ENCODE results near the gene NFASC.

NFASC gene

DNA sequence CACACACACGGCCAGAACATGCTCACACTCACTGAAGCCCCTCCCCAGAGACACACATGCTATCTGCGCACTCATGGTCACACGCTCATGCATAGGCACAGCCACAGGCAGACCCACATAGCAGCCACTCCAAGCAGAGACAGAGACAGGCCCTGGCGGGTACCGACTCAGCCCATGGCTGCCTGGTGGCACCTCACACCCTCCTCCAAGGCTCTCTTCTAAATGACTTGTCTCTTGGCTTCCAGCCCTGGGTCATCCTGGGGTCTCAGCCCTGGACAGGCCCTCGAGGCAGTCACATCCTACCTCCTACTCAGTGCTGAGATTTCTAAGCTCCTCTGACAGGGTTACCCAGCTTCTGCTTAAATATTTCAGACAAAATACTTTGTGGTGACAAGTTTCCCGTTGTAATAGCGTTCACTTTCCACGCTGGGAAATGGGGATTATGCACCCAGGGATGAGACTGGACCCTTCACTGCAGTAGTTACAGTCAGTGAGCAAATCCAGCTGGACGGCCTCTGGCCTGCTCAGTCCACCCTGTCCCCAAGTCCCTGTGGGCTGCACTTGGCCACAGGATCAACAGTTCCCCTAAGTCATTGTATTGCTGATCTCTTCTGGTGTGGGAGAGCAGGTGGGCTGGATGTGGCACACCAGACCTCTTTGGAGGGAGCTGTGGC is 2.9 kb upstream of the NFASC start:
- DNase-seq (ENCODE audit: low spot score): no peak
- TF ChIP-seq, protein P1, sequence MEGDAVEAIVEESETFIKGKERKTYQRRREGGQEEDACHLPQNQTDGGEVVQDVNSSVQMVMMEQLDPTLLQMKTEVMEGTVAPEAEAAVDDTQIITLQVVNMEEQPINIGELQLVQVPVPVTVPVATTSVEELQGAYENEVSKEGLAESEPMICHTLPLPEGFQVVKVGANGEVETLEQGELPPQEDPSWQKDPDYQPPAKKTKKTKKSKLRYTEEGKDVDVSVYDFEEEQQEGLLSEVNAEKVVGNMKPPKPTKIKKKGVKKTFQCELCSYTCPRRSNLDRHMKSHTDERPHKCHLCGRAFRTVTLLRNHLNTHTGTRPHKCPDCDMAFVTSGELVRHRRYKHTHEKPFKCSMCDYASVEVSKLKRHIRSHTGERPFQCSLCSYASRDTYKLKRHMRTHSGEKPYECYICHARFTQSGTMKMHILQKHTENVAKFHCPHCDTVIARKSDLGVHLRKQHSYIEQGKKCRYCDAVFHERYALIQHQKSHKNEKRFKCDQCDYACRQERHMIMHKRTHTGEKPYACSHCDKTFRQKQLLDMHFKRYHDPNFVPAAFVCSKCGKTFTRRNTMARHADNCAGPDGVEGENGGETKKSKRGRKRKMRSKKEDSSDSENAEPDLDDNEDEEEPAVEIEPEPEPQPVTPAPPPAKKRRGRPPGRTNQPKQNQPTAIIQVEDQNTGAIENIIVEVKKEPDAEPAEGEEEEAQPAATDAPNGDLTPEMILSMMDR (IDR thresholded peaks at IDR 0.05; ENCODE audit: extremely low read depth, missing control alignments): no peak

DNA sequence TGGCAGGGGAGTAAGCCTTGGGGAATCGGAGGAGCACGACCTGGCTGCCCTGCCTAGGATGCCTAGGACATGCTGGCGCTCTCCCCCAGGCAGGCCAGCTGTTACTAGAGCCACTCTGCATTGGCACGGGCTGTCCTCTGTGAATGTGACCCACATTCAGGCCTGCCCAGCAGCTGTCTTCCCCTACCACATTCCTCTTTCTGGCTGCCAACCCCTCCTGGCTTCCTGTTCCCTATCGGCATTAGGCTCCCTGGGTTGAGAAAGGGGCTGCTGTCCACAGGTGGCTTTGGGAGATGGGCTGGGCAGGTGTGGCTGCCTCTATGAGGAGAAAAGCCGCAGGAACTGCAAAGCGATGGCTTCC is 2.3 kb upstream of the NFASC start:
- TF ChIP-seq, protein P1 (IDR thresholded peaks at IDR 0.05; ENCODE audit: extremely low read depth, missing control alignments): no peak
- DNase-seq (ENCODE audit: low spot score): no peak

DNA sequence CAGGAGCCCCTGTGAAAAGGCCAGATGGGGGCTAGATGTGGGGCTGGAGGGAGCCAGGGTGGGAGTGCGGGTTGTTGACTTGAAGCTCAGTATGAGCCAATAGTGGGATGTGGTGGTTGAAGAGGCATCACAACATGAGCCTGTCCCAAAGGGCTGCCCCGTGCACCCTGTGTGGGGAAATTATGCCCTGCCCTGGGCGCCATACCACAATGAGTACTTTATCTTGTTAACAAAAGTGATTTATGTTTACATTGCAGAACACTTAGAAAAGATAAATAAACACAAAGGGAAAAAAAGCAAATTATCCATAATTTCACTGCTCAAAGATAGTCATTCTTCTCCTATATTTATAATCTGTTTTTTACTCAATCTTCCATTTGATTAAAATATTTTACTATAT is 1.6 kb upstream of the NFASC start:
- TF ChIP-seq, protein P1 (IDR thresholded peaks at IDR 0.05; ENCODE audit: extremely low read depth, missing control alignments): no peak
- DNase-seq (ENCODE audit: low spot score): no peak

DNA sequence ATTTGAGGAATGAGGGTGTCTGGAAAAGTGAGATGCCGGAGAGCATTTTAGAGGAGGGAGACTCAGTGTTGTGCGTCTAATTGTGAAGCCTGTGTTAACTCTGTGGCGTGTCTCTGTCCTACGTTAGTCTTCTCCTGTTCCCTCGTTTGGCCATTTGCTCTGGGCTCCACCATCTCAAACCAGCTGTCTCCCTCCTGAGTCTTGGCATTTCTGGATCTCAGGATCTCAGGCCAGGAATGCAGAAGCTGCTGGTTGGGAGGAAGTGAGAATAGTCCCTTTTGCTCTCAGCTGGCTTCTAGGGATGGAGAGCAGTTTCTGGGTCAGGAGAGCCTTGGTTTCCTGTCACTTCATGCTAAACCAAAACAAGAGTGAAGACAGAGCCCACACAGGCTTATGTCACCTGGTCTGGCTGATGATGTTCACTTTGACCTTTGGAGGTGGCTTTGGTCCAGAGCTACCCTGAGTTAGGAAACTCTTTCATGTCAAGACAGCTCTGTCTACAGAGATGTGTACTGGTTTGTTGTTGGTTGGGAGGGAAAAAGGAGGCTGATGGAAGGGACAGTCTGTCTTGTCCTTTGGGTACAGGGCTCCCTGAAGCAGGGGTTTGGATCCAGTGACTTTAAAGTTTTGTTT is 859 bp downstream of the NFASC start:
- no peak for DNase-seq (ENCODE audit: low spot score)
- TF ChIP-seq, protein P1 (IDR thresholded peaks at IDR 0.05; ENCODE audit: extremely low read depth, missing control alignments): no peak

DNA sequence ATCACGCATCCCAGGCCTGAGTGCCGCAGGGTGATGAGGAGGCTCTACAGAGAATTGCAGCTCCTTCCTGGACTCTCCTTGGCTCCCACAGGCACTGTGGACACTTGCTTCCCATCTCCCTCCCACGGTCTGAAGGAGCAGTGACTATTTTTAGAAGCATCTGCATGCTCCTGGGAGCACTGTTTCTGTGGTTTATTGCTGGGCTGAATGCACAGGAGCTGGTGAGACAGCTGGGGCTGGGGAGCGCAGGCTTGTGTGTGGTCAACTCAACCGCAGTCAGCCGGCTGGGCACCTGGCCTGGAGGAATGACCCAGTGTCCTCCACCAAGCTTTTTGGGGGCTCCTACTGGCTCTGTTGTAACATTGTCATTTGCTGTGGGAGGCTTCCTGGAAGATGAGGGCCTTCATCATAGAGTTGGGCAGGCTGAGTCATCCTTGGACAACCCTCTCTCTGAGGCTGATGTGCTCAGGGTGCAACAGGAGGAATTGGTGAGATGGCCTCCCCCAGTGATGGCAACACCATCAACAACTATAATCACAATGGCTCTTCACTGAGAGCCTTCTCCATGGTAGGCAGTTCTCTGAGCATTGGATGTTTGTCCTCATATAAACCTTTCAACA is 1.7 kb downstream of the NFASC start:
- DNase-seq (ENCODE audit: low spot score): no peak
- TF ChIP-seq, protein P1 (IDR thresholded peaks at IDR 0.05; ENCODE audit: extremely low read depth, missing control alignments): no peak

DNA sequence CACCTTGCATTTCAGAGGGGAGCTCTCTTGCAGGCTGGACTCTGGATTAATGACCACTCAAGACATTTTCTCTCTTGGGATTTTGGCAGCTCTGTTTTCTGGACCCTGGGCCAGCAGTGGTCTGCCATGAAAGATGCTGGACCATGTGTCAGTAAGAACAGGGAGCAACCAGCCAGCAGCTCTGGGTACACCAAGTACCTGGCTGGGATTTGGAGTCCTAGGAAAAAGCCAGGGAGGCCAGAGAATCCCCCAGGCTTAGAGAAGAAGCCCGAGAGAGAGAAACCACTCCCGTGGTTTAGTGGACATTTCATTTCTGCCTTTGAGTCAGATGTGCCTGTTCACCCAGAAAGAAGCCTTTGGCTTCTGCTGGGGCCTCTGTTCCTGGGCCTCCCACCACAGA is 2.5 kb downstream of the NFASC start:
- TF ChIP-seq, protein P1 (IDR thresholded peaks at IDR 0.05; ENCODE audit: extremely low read depth, missing control alignments): no peak
- no peak for DNase-seq (ENCODE audit: low spot score)

DNA sequence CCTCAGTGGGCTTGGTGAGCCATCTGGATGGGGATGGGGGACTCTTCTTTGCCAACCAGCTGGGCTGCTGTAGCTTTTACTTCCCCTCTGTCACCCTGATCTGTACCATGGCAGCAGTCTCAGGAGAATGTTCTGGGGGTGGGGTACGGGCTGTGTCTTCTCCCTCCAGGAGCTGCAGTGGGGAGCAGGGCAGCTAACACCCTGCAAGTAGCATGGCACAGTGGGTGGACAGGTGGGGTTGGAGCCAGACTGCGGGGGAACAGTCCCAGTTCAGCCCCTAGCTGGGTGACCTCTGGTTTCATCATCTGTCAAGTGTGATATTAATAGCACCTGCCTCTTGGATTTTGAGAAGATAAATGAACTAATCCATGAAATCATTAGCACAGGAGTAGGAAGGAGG is 3.1 kb downstream of the NFASC start:
- DNase-seq (ENCODE audit: low spot score): no peak
- TF ChIP-seq, protein P1 (IDR thresholded peaks at IDR 0.05; ENCODE audit: extremely low read depth, missing control alignments): no peak

Measured in GM20000 (cell line).